Measurements from ENCODE around the gene ZNF837. TPM values are rescaled to one million over a fixed set of nuclear protein-coding genes. Genes with fewer than 3 reads are reported as not detected.
A peak's percentile ranks its signal among the peaks of the same experiment; 100 is the strongest.
"Not testable (repeated sequence)": the region's sequence is repeated elsewhere in the genome, so short reads cannot be mapped to it uniquely, and the experiment has no call there.

The ZNF837 gene
- total RNA-seq, 2 donors from 2014 or later: 1.8 to 2.6 TPM

- no peaks in the 10 kb centered on the region for H3K4me1 ChIP-seq
- no peaks in the 10 kb centered on the region for H3K36me3 ChIP-seq
- no peak overlapping the region for H3K27ac ChIP-seq
- no peaks in the 10 kb centered on the region for H3K9me3 ChIP-seq
- TF ChIP-seq CTCF (IDR thresholded peaks at IDR 0.05): no peak
- H3K27me3 ChIP-seq: peaks cover 14% of the 10 kb centered on the region
- DNase-seq: no peak
- intact Hi-C loops (cut with DNase I): no loop called here
- H3K9ac ChIP-seq (ENCODE audit: low read depth in 2 of 2, low read length in 2 of 2): no peak overlapping the region
- no peak overlapping the region for H3K4me3 ChIP-seq
Observed at GRCh38 chr19:58350001-58350861, 30.6 kb downstream of the ZNF837 start.

GRCh38 chr19:58349590-58349989 lies 31.2 kb downstream of the ZNF837 start:
- intact Hi-C loops (cut with DNase I): no loop called here
- no peaks in the 10 kb centered on the region for H3K4me1 ChIP-seq
- H3K27ac ChIP-seq: no peak overlapping the region
- H3K9me3 ChIP-seq: no peaks in the 10 kb centered on the region
- no peak for TF ChIP-seq CTCF (IDR thresholded peaks at IDR 0.05)
- no peak for DNase-seq
- no peaks in the 10 kb centered on the region for H3K36me3 ChIP-seq
- no peak overlapping the region for H3K9ac ChIP-seq (ENCODE audit: low read depth in 2 of 2, low read length in 2 of 2)
- H3K4me3 ChIP-seq: no peak overlapping the region
- peaks cover 14% of the 10 kb centered on the region for H3K27me3 ChIP-seq

- H3K9me3 ChIP-seq; H3K4me1 ChIP-seq; intact Hi-C loops (cut with DNase I); H3K36me3 ChIP-seq; DNase-seq: not testable (repeated sequence)
- H3K4me3 ChIP-seq: peak overlapping the region; percentile 48
- H3K9ac ChIP-seq (ENCODE audit: low read depth in 2 of 2, low read length in 2 of 2): peak overlapping the region; percentile 40 to 51
- H3K27me3 ChIP-seq: peaks cover 14% of the 10 kb centered on the region
- peak overlapping the region; percentile 36 for H3K27ac ChIP-seq
Observed at GRCh38 chr19:58348080-58348479, 32.8 kb downstream of the ZNF837 start.

GRCh38 chr19:58346961-58347929 lies 33.6 kb downstream of the ZNF837 start:
- peaks cover 14% of the 10 kb centered on the region for H3K27me3 ChIP-seq
- H3K27ac ChIP-seq: peak overlapping the region; percentile 36
- peak; percentile 37 for DNase-seq
- H3K36me3 ChIP-seq: no peaks in the 10 kb centered on the region
- peak overlapping the region; percentile 40 to 66 for H3K9ac ChIP-seq (ENCODE audit: low read depth in 2 of 2, low read length in 2 of 2)
- TF ChIP-seq CTCF (IDR thresholded peaks at IDR 0.05): no peak
- H3K4me1 ChIP-seq: no peaks in the 10 kb centered on the region
- no peaks in the 10 kb centered on the region for H3K9me3 ChIP-seq
- peak overlapping the region; percentile 48 for H3K4me3 ChIP-seq
- intact Hi-C loops (cut with DNase I): no loop called here

GRCh38 chr19:58345558-58345957 lies 35.3 kb downstream of the ZNF837 start:
- no peaks in the 10 kb centered on the region for H3K4me1 ChIP-seq
- intact Hi-C loops (cut with DNase I): no loop called here
- peaks cover 14% of the 10 kb centered on the region for H3K27me3 ChIP-seq
- no peaks in the 10 kb centered on the region for H3K36me3 ChIP-seq
- no peak for DNase-seq
- H3K4me3 ChIP-seq: no peak overlapping the region
- TF ChIP-seq CTCF (IDR thresholded peaks at IDR 0.05): no peak
- H3K9me3 ChIP-seq: no peaks in the 10 kb centered on the region
- no peak overlapping the region for H3K9ac ChIP-seq (ENCODE audit: low read depth in 2 of 2, low read length in 2 of 2)
- H3K27ac ChIP-seq: no peak overlapping the region

All from colonic mucosa (tissue), 4 donors.